PFSK-1 (cell line): ENCODE measurements around the gene ATP6V1G2.
A peak's percentile ranks its signal among the peaks of the same experiment; 100 is the strongest.

Experiments
- FOXP2 ChIP-seq: optimal IDR thresholded peaks from 2 replicates; pipeline ENCODE3; 2011; ENCODE audit warnings: borderline replicate concordance, control low read depth, inconsistent platforms; ENCODE audit not compliant: insufficient read depth; ENCODE audit errors: extremely low read length, extremely low read depth
- POLR2AphosphoS5 ChIP-seq: IDR thresholded peaks from 2 replicates; pipeline ENCODE4 v1.6.1; 2012; ENCODE audit warnings: low read depth, mild to moderate bottlenecking, control low read depth, low read length, moderate library complexity
- REST ChIP-seq, 2 experiments: IDR thresholded peaks; 2 replicates each; pipeline versions ENCODE4 v1.6.1 to v1.8.0; 2011 to 2012; ENCODE audit warnings: low read depth in 2 of 2, low read length in 2 of 2, control low read depth in 1 of 2, inconsistent platforms in 1 of 2, mild to moderate bottlenecking in 1 of 2, moderate library complexity in 1 of 2; ENCODE audit not compliant: insufficient read depth in 1 of 2
- SIN3A ChIP-seq: IDR thresholded peaks from 2 replicates; pipeline ENCODE4 v1.6.1; 2012; ENCODE audit warnings: mild to moderate bottlenecking, low read length, moderate library complexity, borderline replicate concordance; ENCODE audit not compliant: insufficient read depth
- TAF1 ChIP-seq: IDR thresholded peaks from 2 replicates; pipeline ENCODE4 v1.6.1; 2012; ENCODE audit warnings: low read length, control low read depth, borderline replicate concordance; ENCODE audit not compliant: insufficient read depth

Gene ATP6V1G2

GRCh38 chr6:31546958-31547726 is 734 bp upstream of the ATP6V1G2 start, which contains the start of gene NFKBIL1:
Gene NFKBIL1 (plus strand): TSS chr6:31547608. CDS start chr6:31547695, 87 bp downstream.
- peak; percentile 96 for TF ChIP-seq POLR2AphosphoS5
- TF ChIP-seq FOXP2: no peak
- TF ChIP-seq SIN3A: 0 out of 2 replicates have a peak, but pooled peaks have one; percentile 30
- 0 out of 4 replicates have a peak, but pooled peaks of 1 of the 2 experiments have one; percentile 27 for TF ChIP-seq REST (IDR thresholded peaks at IDR 0.05; ENCODE audit: insufficient read depth in 1 of 2, low read depth in 2 of 2, low read length in 2 of 2)
- TF ChIP-seq TAF1: peak; percentile 76; the same call in 1 of the 2 replicates

GRCh38 chr6:31545291-31545690 is 1.1 kb downstream of the ATP6V1G2 start:
- TF ChIP-seq TAF1: no peak
- no peak for TF ChIP-seq POLR2AphosphoS5
- TF ChIP-seq REST (IDR thresholded peaks at IDR 0.05; ENCODE audit: insufficient read depth in 1 of 2, low read depth in 2 of 2, low read length in 2 of 2): no peak

- TF ChIP-seq REST (IDR thresholded peaks at IDR 0.05; ENCODE audit: insufficient read depth in 1 of 2, low read depth in 2 of 2, low read length in 2 of 2): no peak
- TF ChIP-seq POLR2AphosphoS5: no peak
- no peak for TF ChIP-seq FOXP2
- no peak for TF ChIP-seq TAF1
- no peak for TF ChIP-seq SIN3A
Measured at GRCh38 chr6:31544676-31545075, 1.7 kb downstream of the ATP6V1G2 start.

GRCh38 chr6:31543639-31544038 is 2.8 kb downstream of the ATP6V1G2 start:
- TF ChIP-seq FOXP2 (no peak), POLR2AphosphoS5 (no peak), SIN3A (no peak), REST (IDR thresholded peaks at IDR 0.05; ENCODE audit: insufficient read depth in 1 of 2, low read depth in 2 of 2, low read length in 2 of 2) (no peak), TAF1 (no peak)
